K562 (cell line): ENCODE measurements around the gene SOAT2. TPM values are rescaled to one million over a fixed set of nuclear protein-coding genes. Genes with fewer than 3 reads are reported as not detected.

Experiments
- ATF7 ChIP-seq: fragments of 450-650 bp; IDR thresholded peaks from 2 replicates; pipeline ENCODE4 v1.7.1; 2014; ENCODE audit warnings: mild to moderate bottlenecking, moderate library complexity
- BCL6 ChIP-seq: fragments of 250-450 bp; sonication (Bioruptor Pico); IDR thresholded peaks from 2 replicates; pipeline ENCODE4 v1.4.0; 2020
- CEBPB ChIP-seq: fragments of 450-650 bp; IDR thresholded peaks from 2 replicates; pipeline ENCODE4 v1.6.1; 2016; ENCODE audit warnings: missing genetic modification characterization, missing compliant biosample characterization
- DIDO1 ChIP-seq: fragments of 450-650 bp; IDR thresholded peaks from 2 replicates; pipeline ENCODE4 v1.6.1; 2016; ENCODE audit warnings: low read depth, missing biosample characterization, missing genetic modification characterization
- EGR1 ChIP-seq: fragments of 450-650 bp; conservative IDR thresholded peaks from 2 replicates; pipeline ENCODE4 v1.6.1; 2017; ENCODE audit warnings: mild to moderate bottlenecking
- ELF2 ChIP-seq: fragments of 250-450 bp; sonication (Bioruptor Pico); IDR thresholded peaks from 2 replicates; pipeline ENCODE4 v1.5.0; 2021; ENCODE audit warnings: mild to moderate bottlenecking
- GTF2A2 ChIP-seq: IDR thresholded peaks from 2 replicates; pipeline ENCODE4 v1.6.1; 2016; ENCODE audit warnings: mild to moderate bottlenecking, missing genetic modification characterization, missing compliant biosample characterization
- HNRNPLL ChIP-seq: fragments of 200-400 bp; formaldehyde crosslinking; IDR thresholded peaks from 2 replicates; pipeline ENCODE4 v1.6.1; 2017; ENCODE audit warnings: low read length, low read depth, mild to moderate bottlenecking; ENCODE audit not compliant: poor library complexity, severe bottlenecking
- KAT2B ChIP-seq: IDR thresholded peaks from one replicate; pipeline ENCODE4 v1.6.1; 2012; ENCODE audit warnings: low read depth, mild to moderate bottlenecking, control low read depth, inconsistent platforms, low read length, moderate library complexity
- MYNN ChIP-seq, 2 experiments: sonication (generic); formaldehyde crosslinking in 1 of 2; IDR thresholded peaks; 2 replicates each; pipeline versions ENCODE4 v1.5.0 to v1.6.1; 2016 to 2020; ENCODE audit warnings: antibody characterized with exemption in 1 of 2, missing genetic modification reagents in 1 of 2
- NCOR1 ChIP-seq: fragments of 450-650 bp; IDR thresholded peaks from 2 replicates; pipeline ENCODE4 v1.6.1; 2016; ENCODE audit warnings: mild to moderate bottlenecking, moderate library complexity
- NELFE ChIP-seq: IDR thresholded peaks from 2 replicates; pipeline ENCODE4 v1.6.1; 2011; ENCODE audit warnings: mild to moderate bottlenecking; ENCODE audit not compliant: insufficient read depth, insufficient read length
- NR2C1 ChIP-seq, 2 experiments: fragments of 450-650 bp; IDR thresholded peaks; 2 replicates each; pipeline ENCODE4 v1.6.1; 2017; ENCODE audit warnings: mild to moderate bottlenecking in 2 of 2, antibody characterized with exemption in 1 of 2, inconsistent platforms in 1 of 2, missing compliant biosample characterization in 1 of 2, missing genetic modification characterization in 1 of 2
- PHB2 ChIP-seq: fragments of 450-650 bp; IDR thresholded peaks from 2 replicates; pipeline ENCODE4 v1.6.1; 2017; ENCODE audit warnings: low read depth
- POLR2G ChIP-seq: fragments of 200-400 bp; formaldehyde crosslinking; IDR thresholded peaks from 2 replicates; pipeline ENCODE4 v1.6.1; 2017; ENCODE audit warnings: low read depth, mild to moderate bottlenecking, antibody characterized with exemption, low read length, moderate library complexity
- PTRF ChIP-seq: fragments of 450-650 bp; IDR thresholded peaks from 2 replicates; pipeline ENCODE4 v1.6.1; 2016; ENCODE audit warnings: mild to moderate bottlenecking, missing genetic modification characterization, missing compliant biosample characterization
- RB1 ChIP-seq: fragments of 450-650 bp; IDR thresholded peaks from 2 replicates; pipeline ENCODE4 v1.6.1; 2017; ENCODE audit warnings: low read depth, mild to moderate bottlenecking
- SIRT6 ChIP-seq: IDR thresholded peaks from one replicate; pipeline ENCODE4 v1.6.1; 2012; ENCODE audit warnings: low read depth, mild to moderate bottlenecking, control low read depth, inconsistent platforms, low read length, moderate library complexity
- SMARCA4 ChIP-seq: fragments of 450-650 bp; IDR thresholded peaks from 2 replicates; pipeline ENCODE4 v1.6.1; 2016
- TAF1 ChIP-seq: IDR thresholded peaks from 2 replicates; pipeline ENCODE4 v1.6.1; 2011; ENCODE audit warnings: mild to moderate bottlenecking, low read length, moderate library complexity; ENCODE audit not compliant: insufficient read depth, control insufficient read depth, severe bottlenecking; ENCODE audit errors: extremely low read depth
- U2AF2 ChIP-seq: fragments of 200-400 bp; formaldehyde crosslinking; optimal IDR thresholded peaks from 2 replicates; pipeline ENCODE3; 2017; ENCODE audit warnings: low read depth, mild to moderate bottlenecking, low read length
- ZBTB1 ChIP-seq: sonication (generic); formaldehyde crosslinking; IDR thresholded peaks from 2 replicates; pipeline ENCODE4 v1.8.1; 2023; ENCODE audit warnings: missing genetic modification reagents, low read depth, mild to moderate bottlenecking, borderline replicate concordance
- ZBTB8A ChIP-seq: fragments of 450-650 bp; IDR thresholded peaks from 2 replicates; pipeline ENCODE4 v1.6.1; 2018; ENCODE audit warnings: mild to moderate bottlenecking, moderate library complexity; ENCODE audit not compliant: partially characterized antibody
- ZNF124 ChIP-seq: sonication (generic); formaldehyde crosslinking; IDR thresholded peaks from 2 replicates; pipeline ENCODE4 v1.8.1; 2022; ENCODE audit warnings: missing genetic modification reagents
- ZNF551 ChIP-seq: fragments of 250-450 bp; sonication (Bioruptor Pico); IDR thresholded peaks from 2 replicates; pipeline ENCODE4 v1.5.0; 2021; ENCODE audit warnings: mild to moderate bottlenecking, moderate library complexity
- ZNF586 ChIP-seq: fragments of 450-650 bp; formaldehyde crosslinking; conservative IDR thresholded peaks from 2 replicates; pipeline ENCODE4 v1.4.0; 2020; ENCODE audit warnings: mild to moderate bottlenecking, moderate library complexity
- ZNF644 ChIP-seq: fragments of 200-800 bp; sonication (Bioruptor generic); IDR thresholded peaks from 2 replicates; pipeline ENCODE4 v1.6.1; 2016; ENCODE audit warnings: low read depth, missing genetic modification characterization, missing compliant biosample characterization
- ZZZ3 ChIP-seq: fragments of 450-650 bp; IDR thresholded peaks from 2 replicates; pipeline ENCODE4 v1.6.1; 2016; ENCODE audit warnings: antibody characterized with exemption, mild to moderate bottlenecking, moderate library complexity
- polyA plus RNA-seq, 8 experiments: library from polyadenylated mRNA; depleted of rRNA in 4 of 8; stranded (reverse) in 5 of 8; unstranded in 3 of 8; fragments of >200 nt; fragmentation: Nextera tagmentation in 2 of 8; fragmentation: Illumina TruSeq in 1 of 8; extraction: Ambion mirVana in 2 of 8; extraction: Trizol in 1 of 8; gene quantifications; 2 replicates each; pipeline versions ENCODE4 v1.2.1 to v1.2.3, GENCODE V29; 2011 to 2014; ENCODE audit warnings: inconsistent platforms in 1 of 8, missing spikeins in 1 of 8
- total RNA-seq, 7 experiments: library from RNA; depleted of rRNA in 6 of 7; stranded (reverse); fragments of >200 nt in 6 of 7; fragmentation: Illumina TruSeq in 2 of 7; extraction: Trizol in 2 of 7; gene quantifications; 2 replicates each; pipeline versions ENCODE4 v1.2.1 to v1.2.3, GENCODE V29; 2011 to 2021; ENCODE audit warnings: low replicate concordance in 1 of 7
- TF ChIP-seq, protein P1 (sequence below): sonication (generic); formaldehyde crosslinking; IDR thresholded peaks from 2 replicates; pipeline ENCODE4 v1.8.1; 2022; ENCODE audit warnings: missing genetic modification reagents
- TF ChIP-seq, protein P2 (sequence below): fragments of 250-450 bp; sonication (Bioruptor Pico); IDR thresholded peaks from 2 replicates; pipeline ENCODE4 v1.4.0; 2020

Gene SOAT2
- total and polyA plus RNA-seq, 9 of the 15 experiments (the other 6 are each of a cell fraction or from before 2014, with no cell fraction given) = 0.04 TPM; not detected in 8

DNA sequence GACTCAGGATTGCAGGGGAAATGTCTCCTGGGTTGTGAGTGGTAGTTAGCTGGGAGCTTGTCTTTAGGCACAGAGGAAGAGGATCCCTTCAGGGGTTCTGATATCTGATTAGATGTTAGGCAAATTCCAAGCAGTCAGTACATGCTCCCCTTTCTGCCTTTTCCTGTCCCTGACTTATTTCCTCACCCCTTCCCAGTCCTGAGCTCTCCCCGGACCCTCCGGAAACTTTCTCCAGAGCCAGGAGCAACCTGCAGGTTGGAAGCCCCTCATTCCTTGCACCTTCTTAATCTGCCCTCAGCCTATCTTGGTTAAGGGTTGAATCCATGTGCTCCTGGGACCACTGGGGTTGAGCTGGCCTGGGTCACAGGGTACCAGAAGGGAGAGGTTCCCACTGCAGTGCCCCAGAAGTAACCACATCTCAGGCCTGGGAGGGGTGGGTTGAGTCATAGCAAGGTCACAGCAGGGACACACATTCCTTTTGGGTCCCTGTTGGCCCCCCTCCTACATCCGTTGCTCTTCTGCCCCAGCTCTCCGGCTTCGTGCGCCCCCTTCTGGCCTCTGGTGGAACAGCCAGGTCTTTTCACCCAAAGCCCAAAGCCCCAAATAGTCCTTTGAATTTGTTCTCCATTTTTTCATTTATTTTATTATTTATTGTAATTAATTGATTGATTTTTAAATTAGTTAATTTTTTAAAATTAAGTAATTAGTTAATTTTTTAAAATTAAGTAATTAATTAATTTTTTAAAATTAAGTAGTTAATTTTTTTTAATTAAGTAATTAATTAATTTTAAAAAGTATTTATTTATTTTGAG is 4.0 kb upstream of the SOAT2 start (continued):
- TF ChIP-seq MYNN (IDR thresholded peaks at IDR 0.05) (peak; percentile 76; the same call in 1 of the 2 replicates), MYNN (CRISPR knock-in tag; IDR thresholded peaks at IDR 0.05) (no peak), HNRNPLL (no peak), ZZZ3 (no peak), NCOR1 (no peak; the same call in 1 of the 2 replicates), ZBTB8A (no peak), TAF1 (peak; percentile 44), RB1 (peak; percentile 58), DIDO1 (tag) (no peak), NELFE (no peak), U2AF2 (no peak), BCL6 (CRISPR knock-in tag) (no peak), NR2C1 (IDR thresholded peaks at IDR 0.05) (peak; percentile 42), NR2C1 (tag; IDR thresholded peaks at IDR 0.05) (peak; percentile 61), CEBPB (peak; percentile 60), PTRF (tag) (no peak), PHB2 (no peak), ZNF644 (tag) (no peak), ELF2 (no peak), SMARCA4 (no peak), ATF7 (peak; percentile 63), EGR1 (no peak), GTF2A2 (tag) (no peak), ZNF586 (CRISPR knock-in tag) (no peak), ZBTB1 (CRISPR knock-in tag) (no peak), ZNF124 (CRISPR knock-in tag) (no peak), ZNF551 (CRISPR knock-in tag) (no peak), POLR2G (no peak), KAT2B (no peak), SIRT6 (no peak)
- TF ChIP-seq, protein P1, sequence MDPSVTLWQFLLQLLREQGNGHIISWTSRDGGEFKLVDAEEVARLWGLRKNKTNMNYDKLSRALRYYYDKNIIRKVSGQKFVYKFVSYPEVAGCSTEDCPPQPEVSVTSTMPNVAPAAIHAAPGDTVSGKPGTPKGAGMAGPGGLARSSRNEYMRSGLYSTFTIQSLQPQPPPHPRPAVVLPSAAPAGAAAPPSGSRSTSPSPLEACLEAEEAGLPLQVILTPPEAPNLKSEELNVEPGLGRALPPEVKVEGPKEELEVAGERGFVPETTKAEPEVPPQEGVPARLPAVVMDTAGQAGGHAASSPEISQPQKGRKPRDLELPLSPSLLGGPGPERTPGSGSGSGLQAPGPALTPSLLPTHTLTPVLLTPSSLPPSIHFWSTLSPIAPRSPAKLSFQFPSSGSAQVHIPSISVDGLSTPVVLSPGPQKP (CRISPR knock-in tag) = no peak
- TF ChIP-seq, protein P2, sequence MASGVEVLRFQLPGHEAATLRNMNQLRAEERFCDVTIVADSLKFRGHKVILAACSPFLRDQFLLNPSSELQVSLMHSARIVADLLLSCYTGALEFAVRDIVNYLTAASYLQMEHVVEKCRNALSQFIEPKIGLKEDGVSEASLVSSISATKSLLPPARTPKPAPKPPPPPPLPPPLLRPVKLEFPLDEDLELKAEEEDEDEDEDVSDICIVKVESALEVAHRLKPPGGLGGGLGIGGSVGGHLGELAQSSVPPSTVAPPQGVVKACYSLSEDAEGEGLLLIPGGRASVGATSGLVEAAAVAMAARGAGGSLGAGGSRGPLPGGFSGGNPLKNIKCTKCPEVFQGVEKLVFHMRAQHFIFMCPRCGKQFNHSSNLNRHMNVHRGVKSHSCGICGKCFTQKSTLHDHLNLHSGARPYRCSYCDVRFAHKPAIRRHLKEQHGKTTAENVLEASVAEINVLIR = no peak
